Islet of Langerhans (tissue), 1 donor: Measurements from ENCODE around the gene AGPAT3.

Source experiments
- FAIRE-seq: peaks from one replicate; lab custom pipeline; 2011; peaks lifted over from hg19 to GRCh38; lab: Jason Lieb, UNC

AGPAT3 gene

GRCh38 chr21:43924421-43925095 lies 59.5 kb downstream of the AGPAT3 start:
- no peak for FAIRE-seq

DNA sequence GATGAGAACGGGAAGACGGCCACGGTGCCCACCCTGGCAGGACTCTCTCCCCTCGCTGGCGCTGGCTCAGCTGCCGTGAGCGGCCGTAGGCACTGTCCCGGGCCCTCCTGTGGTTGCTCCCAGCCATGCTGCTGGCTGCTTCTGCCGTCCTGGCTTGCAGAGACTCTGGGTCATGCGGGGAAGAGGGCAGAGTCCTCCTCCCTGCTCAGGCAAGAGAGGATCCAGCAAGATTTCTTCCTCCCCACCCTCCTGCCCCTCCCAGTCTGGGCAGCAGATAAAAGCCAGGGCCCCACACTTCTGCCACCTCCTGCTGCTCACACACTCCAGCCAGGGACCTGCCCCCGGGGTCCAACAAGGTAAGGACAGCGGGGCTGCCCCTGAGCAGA lies 60.1 kb downstream of the AGPAT3 start:
- no peak for FAIRE-seq

GRCh38 chr21:43925609-43926008 lies 60.6 kb downstream of the AGPAT3 start:
- no peak for FAIRE-seq

- no peak for FAIRE-seq
These were observed 61.2 kb downstream of the AGPAT3 start for GRCh38 chr21:43926196-43926595.

GRCh38 chr21:43927591-43928221 lies 62.7 kb downstream of the AGPAT3 start:
- FAIRE-seq = no peak

GRCh38 chr21:43928222-43929125 lies 63.5 kb downstream of the AGPAT3 start:
- no peak for FAIRE-seq

DNA sequence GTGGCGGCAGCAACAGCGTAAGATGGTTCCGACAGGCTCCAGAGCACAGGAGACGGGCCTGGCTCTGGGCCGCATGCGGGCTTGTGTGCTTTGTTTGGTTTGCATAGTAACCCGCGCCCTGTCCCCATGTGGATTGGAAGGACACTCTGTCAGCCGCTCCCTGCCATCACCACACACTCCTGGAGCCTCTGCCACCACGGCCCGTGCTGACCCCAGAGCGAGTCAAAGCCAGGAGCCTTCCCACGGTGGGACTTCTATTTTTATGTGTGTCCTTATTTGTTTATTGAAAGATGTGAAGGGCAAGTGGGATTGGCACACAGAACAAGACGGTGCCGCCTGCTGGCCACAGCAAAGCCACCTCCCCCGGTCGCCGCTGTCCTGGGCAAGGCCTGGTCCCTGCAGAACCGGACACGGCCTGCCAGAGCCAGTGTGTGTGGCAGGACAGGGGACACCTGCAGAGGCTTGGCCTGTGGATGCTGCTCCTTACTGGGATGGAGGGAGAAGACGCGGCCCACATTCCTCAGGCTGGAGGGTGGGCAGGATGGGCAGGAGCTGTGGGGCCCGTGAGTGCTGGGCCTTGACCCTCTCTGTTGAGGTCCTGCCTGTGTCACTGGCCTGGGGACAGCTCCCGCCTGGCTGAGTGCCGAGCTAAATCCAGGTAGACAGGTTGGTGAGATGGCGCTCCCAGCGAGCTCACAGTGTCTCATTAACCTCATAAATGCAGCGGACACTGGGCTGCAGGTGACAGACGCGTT lies 64.4 kb downstream of the AGPAT3 start:
- FAIRE-seq = no peak

DNA sequence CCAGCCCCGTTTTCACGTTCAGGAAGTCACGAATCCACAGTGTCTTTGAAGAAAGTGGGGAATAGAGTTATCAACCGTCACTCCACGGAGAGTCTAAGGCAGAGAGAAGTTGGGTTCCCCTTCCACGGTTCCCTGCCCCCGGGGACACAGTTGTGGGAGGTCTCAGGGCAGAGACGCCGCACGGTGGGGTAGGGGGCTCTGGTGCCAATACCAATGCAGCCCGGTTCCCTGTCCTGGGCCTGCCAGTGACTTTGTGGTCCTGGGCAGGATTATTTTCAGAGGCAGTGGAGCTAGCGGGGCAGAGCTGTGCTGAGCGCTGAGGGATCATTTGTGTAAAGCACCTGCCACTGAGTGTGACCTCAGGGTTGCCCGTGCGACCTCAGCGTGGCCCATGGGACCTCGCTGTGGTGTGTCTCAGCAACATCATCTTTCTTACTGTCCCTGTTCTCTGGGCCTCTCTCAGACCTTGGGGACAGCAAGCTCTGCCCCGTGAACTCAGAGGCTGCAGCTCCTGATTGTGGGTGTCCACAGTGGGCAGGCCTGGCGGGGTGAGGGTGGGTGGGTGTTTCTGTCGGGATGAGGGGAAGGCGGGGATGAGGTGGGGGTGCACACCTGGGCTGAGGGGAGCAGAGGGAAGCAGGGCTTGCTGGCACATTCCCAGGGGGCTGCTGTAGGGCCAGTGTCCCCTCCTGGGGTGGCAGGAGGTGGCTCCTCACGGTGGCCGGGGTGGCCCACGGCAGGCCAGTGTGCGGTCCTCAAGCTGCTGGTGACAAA lies 65.2 kb downstream of the AGPAT3 start:
- no peak for FAIRE-seq

DNA sequence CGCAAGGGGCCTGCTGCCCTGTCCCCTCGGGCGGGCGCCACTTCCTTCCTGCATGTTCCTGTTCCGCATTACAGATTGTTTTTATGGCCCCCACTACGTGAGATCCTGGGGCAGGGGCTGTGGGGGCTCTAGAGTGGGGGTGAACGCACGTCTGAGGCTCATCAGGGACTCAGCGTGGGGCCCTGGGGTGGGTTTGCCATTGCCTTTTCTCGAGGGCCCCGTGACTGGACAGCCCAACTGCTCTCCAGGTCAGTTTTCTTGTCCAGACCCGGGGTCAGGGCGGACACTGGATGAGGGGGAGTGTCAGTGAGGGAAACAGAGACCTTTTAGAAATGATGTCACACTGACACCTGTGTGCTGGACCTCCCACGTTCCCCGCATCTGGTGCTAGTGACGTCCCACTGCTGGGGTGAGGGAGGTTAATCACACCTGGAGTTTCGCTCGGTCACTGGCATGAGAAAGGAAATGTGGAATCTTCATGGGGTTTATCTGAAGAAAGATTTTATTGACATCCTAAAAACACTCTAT lies 65.9 kb downstream of the AGPAT3 start:
- FAIRE-seq = no peak

DNA sequence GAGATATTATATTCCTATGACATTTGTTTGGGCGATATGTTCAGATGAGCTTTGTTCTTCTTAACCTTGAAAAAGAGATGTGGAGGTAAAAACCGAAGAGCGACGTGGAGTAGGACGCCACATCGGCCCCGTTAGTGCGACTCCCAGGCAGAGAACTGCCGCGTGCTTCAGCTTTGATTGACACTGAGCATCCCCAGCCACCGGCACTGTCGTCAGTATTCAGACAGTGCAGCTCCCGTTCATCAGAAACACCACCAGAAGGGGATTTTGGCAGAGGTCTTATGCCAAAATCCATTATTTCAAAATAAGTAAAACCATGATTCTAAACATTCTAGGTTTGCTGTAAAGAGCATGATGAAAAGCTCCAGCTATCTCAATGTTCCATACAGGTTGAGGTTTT lies 66.5 kb downstream of the AGPAT3 start:
- FAIRE-seq = no peak

DNA sequence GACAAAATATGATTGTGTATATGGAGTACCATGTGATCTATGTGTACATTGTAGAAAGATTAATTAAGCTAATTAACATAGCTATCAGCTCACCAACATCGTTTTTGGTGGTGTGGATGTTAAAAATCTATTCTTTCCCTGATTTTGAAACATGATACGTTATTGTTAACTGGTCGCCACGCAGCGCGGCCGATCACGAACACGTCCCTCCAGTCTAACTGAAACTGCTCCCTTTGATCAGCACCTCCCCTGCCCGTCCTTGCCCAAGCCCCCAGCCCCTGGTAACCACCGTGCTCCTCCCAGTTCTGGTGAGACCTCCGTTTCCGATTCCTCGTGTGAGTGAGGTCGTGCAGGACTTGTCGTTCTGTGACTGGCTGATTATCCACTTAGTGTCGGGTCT lies 67.0 kb downstream of the AGPAT3 start:
- no peak for FAIRE-seq

- no peak for FAIRE-seq
These were observed 68.2 kb downstream of the AGPAT3 start for GRCh38 chr21:43933199-43933598.

DNA sequence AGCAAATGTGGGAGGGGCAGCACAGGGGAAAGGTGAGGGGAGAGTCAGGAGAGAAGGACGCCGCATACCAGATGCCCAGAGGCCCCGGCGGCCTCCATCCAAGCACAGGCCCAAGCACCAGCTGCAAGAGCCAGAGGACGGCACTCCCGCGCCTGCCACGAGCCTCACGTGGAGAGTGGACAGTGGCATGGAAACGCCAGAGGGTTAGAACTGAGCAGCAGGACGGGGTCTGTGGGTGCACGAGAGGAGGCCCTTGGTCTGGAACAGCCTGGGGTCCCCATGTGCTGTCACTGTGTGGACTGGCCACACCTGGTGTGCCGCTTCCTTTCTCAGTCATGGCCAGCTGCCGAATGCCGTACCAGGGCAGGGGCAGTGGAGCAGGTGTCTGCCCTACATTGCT lies 68.7 kb downstream of the AGPAT3 start:
- FAIRE-seq = no peak

- no peak for FAIRE-seq
These were observed 69.1 kb downstream of the AGPAT3 start for GRCh38 chr21:43934116-43934515.

GRCh38 chr21:43934716-43935705 lies 70.0 kb downstream of the AGPAT3 start:
- no peak for FAIRE-seq

DNA sequence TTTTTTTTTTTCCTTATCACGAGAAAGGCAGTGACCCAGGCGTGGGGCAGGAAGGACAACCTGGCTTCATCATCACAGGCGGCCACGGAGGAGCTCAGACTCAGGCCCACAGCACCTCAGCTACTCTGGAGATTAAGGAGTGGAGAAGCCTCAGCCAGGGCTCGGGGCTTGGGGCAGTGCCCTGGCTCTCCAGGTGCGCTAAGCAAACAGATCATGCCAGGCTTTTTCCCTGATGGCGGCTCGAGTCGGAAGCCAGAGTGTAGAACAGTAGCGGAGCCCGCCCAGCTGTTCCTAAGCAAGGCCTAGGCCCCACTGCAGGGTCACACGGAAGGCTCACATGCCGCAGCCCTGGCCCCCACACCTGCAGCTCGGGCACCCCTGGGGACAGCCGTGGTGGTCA lies 70.7 kb downstream of the AGPAT3 start:
- no peak for FAIRE-seq

DNA sequence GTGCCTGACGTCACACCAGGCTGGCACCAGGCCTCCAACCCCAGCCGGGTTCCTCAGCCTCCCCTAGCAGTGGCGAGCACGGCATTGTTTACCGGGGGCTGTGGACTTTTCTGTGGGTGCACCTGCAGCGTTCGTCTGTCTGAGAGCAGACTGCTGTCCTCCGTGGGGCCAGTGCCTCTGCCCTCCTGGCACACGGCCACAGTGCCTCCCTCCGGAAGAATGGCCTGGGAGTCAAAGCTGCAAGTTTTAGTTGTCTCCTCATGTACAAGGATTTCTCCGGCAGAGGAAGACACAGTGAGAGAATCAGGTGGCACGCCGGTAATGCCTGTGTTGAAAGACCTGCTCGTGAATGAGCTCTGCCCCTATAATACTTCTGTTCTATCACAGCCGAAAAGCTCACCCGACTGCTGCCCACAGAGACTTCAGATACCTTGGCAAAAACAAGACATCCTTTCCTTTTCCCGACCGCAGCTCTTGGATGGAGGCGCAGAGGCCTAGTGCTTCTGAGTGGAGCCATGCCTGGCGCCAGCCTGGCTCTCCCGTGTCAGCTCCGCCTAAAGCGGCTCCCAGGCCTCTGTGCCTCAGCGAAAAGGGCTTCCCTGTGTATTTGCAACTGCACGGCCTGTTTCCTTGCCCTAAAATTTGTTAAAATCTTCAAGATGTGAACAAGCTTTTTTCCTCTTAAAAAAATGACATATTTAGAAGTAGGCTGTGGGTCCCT lies 71.4 kb downstream of the AGPAT3 start:
- FAIRE-seq = no peak

DNA sequence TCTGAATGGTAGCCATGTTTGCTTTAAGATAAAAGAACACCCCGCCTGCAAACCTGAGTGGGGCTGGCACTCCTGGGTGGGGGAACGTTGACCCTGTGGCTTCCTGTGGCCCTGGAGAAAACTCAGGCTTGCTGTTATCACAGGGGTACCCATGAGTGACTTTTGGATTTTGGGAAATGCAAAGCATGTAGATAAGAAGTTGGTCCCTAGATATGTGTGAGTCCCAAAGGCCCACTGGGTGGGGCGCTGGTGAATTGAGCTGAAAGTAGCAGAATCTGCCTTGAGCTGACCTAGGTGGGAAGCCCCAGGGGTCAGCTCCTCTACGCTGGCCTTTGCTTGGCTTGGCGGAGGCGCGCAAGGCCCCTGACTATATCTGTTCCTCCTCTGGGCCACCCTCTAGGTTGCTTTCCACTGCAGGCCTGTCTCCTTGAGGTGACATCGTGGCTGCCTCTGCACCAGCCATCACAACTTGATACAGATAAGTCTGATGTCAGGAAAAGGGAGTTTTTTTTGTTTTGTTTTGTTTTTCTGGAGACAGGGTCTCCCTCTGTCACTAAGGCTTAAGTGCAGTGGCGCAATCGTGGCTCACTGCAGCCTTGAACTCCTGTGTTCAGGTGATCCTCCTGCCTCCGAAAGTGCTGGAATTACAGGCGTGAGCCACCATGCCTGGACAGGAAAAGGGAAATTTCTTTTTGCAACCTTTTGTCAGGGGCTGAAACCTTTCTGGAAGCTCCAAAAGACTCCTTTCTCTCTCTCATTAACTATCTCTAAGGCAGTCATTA lies 72.2 kb downstream of the AGPAT3 start:
- no peak for FAIRE-seq

- no peak for FAIRE-seq
These were observed 72.9 kb downstream of the AGPAT3 start for GRCh38 chr21:43937891-43938309.
